Smooth muscle cell (in vitro differentiated cells): ENCODE results near the gene WARS2. TPM values are rescaled to one million over a fixed set of nuclear protein-coding genes. Genes with fewer than 3 reads are reported as not detected.

ENCODE experiments used
- DNase-seq: peaks from one replicate; lab custom pipeline; 2025; ENCODE audit not compliant: unreplicated experiment; lab: John Stamatoyannopoulos, UW
- H2AFZ ChIP-seq: fragments of 200-600 bp; sonication (generic); 2 replicates; pipeline ENCODE4 v1.6.0; 2016; ENCODE audit warnings: antibody characterized with exemption, low read depth, mild to moderate bottlenecking
- H3F3A ChIP-seq: fragments of 200-600 bp; sonication (generic); 2 replicates; pipeline ENCODE4 v1.6.0; 2017; ENCODE audit warnings: antibody characterized with exemption, low read depth
- H3K27ac ChIP-seq: fragments of 200-600 bp; sonication (generic); 2 replicates; pipeline ENCODE4 v1.5.1; 2016; ENCODE audit warnings: low read depth, mild to moderate bottlenecking
- H3K27me3 ChIP-seq: fragments of 200-600 bp; sonication (generic); 2 replicates; pipeline ENCODE4 v1.6.1; 2016; ENCODE audit warnings: low read depth, mild to moderate bottlenecking
- H3K36me3 ChIP-seq: fragments of 200-600 bp; sonication (generic); 2 replicates; pipeline ENCODE4 v1.5.1; 2016; ENCODE audit warnings: low read depth
- H3K4me1 ChIP-seq: fragments of 200-600 bp; sonication (generic); 2 replicates; pipeline ENCODE4 v1.5.1; 2016; ENCODE audit warnings: low read depth
- H3K4me2 ChIP-seq: fragments of 200-600 bp; sonication (generic); 2 replicates; pipeline ENCODE4 v1.6.0; 2016; ENCODE audit warnings: mild to moderate bottlenecking
- H3K4me3 ChIP-seq: fragments of 200-600 bp; sonication (generic); 2 replicates; pipeline ENCODE4 v1.5.1; 2016; ENCODE audit warnings: mild to moderate bottlenecking
- H3K79me2 ChIP-seq: fragments of 200-600 bp; sonication (generic); 2 replicates; pipeline ENCODE4 v1.6.0; 2016; ENCODE audit warnings: low read depth, mild to moderate bottlenecking
- H3K9ac ChIP-seq: fragments of 200-600 bp; sonication (generic); 2 replicates; pipeline ENCODE4 v1.6.0; 2016; ENCODE audit warnings: low read depth
- H3K9me3 ChIP-seq: fragments of 200-600 bp; sonication (generic); replicated peaks from 2 replicates; pipeline ENCODE4 v1.5.1; 2016; ENCODE audit warnings: low read depth
- H4K20me1 ChIP-seq: fragments of 200-600 bp; sonication (generic); 2 replicates; pipeline ENCODE4 v1.6.0; 2016; ENCODE audit warnings: low read depth
- CTCF ChIP-seq: fragments of 200-600 bp; sonication (generic); IDR thresholded peaks from 2 replicates; pipeline ENCODE4 v1.5.1; 2017; ENCODE audit warnings: borderline replicate concordance, mild to moderate bottlenecking, antibody characterized with exemption; ENCODE audit not compliant: insufficient read depth, poor library complexity, severe bottlenecking
- WGBS: methylation state at CpG from one replicate; pipeline ENCODE4 v1.1.7; 2016; ENCODE audit warnings: low lambda C conversion rate; 5-methylcytosine and 5-hydroxymethylcytosine counted together
- polyA plus RNA-seq: library from polyadenylated mRNA; unstranded; fragments of >200 nt; fragmentation: Nextera tagmentation; extraction: Ambion mirVana; gene quantifications from 2 replicates; pipeline ENCODE4 v1.2.1, GENCODE V29; 2016
- total RNA-seq: library from RNA; depleted of rRNA; stranded (reverse); fragments of >200 nt; gene quantifications from 2 replicates; pipeline ENCODE4 v1.2.3, GENCODE V29; 2014

Gene WARS2
- total and polyA plus RNA-seq, 2 experiments from 2014 or later: 5.9 to 9.6 TPM

DNA sequence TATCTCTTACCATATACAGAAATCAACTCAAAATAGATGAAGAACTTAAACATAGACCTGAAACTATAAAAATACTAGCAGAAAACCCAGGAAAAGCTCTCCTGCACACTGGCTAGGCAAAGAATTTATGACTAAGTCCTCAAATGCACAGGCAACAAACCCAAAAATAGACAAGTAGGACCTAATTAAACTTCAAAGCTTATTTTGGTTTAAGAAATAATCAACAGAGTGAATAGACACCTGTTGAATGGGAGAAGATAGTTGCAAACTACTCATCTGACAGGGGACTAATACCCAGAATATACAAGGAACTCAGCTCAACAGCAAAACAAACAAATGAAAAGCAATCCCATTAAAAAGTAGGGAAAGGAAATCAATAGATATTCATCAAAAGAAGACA is 40.7 kb downstream of the WARS2 start:
- H3K27me3 ChIP-seq: no peaks in the 10 kb centered on the region
- TF ChIP-seq CTCF: no peak
- H3K4me2 ChIP-seq: no peak overlapping the region
- peaks cover 3% of the 10 kb centered on the region for H4K20me1 ChIP-seq
- H3F3A ChIP-seq: no peaks in the 10 kb centered on the region
- no peak overlapping the region for H3K4me3 ChIP-seq
- no peak overlapping the region for H2AFZ ChIP-seq
- no peaks in the 10 kb centered on the region for H3K79me2 ChIP-seq
- no peaks in the 10 kb centered on the region for H3K36me3 ChIP-seq
- H3K9ac ChIP-seq: no peak overlapping the region
- H3K4me1 ChIP-seq: peaks cover 14% of the 10 kb centered on the region
- H3K27ac ChIP-seq: no peak overlapping the region
- DNase-seq: no peak
- no peaks in the 10 kb centered on the region for H3K9me3 ChIP-seq

DNA sequence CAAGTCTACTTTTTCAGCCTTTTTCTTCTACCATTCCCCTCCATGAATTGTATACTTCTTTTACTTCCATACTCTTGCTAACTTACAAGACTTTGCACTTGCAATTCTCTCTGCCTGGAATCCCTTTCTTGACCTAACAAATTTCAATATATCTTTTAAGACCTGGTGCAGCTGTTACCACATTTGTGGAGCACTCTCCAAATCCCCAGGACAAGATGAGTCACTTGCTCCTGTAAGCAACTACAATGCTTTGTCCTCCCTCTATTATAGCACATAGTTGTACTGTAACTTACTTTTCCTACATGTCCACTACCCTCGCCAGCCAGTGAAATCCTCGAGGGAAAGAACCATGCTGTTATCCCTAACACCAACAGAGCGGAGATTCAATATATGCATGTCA is 43.1 kb downstream of the WARS2 start:
- H3K27ac ChIP-seq: no peak overlapping the region
- no peak for DNase-seq
- peaks cover 11% of the 10 kb centered on the region for H4K20me1 ChIP-seq
- no peaks in the 10 kb centered on the region for H3K79me2 ChIP-seq
- H3K27me3 ChIP-seq: no peaks in the 10 kb centered on the region
- no peaks in the 10 kb centered on the region for H3F3A ChIP-seq
- H2AFZ ChIP-seq: no peak overlapping the region
- no peak overlapping the region for H3K4me2 ChIP-seq
- no peaks in the 10 kb centered on the region for H3K36me3 ChIP-seq
- H3K9ac ChIP-seq: no peak overlapping the region
- H3K4me1 ChIP-seq: peaks cover 5% of the 10 kb centered on the region
- 88% methylated on average over 3 of the region's 3 CpGs for WGBS
- no peak overlapping the region for H3K4me3 ChIP-seq
- TF ChIP-seq CTCF: no peak
- H3K9me3 ChIP-seq: no peaks in the 10 kb centered on the region

DNA sequence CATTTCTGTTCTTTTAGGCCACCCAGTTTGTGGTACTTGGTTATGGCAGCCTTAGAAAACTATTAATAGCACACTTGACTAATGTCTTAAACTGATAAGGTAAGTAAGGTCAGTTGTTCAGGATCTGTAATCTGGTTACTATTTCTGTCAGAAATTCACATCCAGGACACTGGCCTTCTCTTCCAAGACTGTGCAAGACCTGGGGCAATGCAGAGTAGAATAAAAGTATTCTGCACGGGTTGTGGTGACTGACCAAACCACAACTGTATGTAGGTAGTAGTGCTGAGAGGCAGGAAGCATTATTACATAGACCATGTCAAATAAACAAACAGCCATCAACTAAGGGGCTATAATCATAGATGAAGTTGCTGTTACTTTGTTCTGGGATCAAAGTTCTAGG is 46.7 kb downstream of the WARS2 start:
- Histone ChIP-seq H3K79me2 (no peaks in the 10 kb centered on the region), H2AFZ (no peak overlapping the region), H3K9me3 (no peaks in the 10 kb centered on the region), H3K4me1 (peaks cover 5% of the 10 kb centered on the region), H3K9ac (no peak overlapping the region), H3K4me3 (no peak overlapping the region), H4K20me1 (peaks cover 11% of the 10 kb centered on the region), H3K27me3 (no peaks in the 10 kb centered on the region), H3F3A (no peaks in the 10 kb centered on the region), H3K4me2 (no peak overlapping the region), H3K36me3 (no peaks in the 10 kb centered on the region), H3K27ac (no peak overlapping the region)
- 64% methylated on average over 1 of the region's 1 CpG for WGBS
- TF ChIP-seq CTCF: no peak
- DNase-seq: no peak

GRCh38 chr1:119091618-119092017 is 48.8 kb downstream of the WARS2 start:
- Histone ChIP-seq H3K4me2 (no peak overlapping the region), H3K27me3 (no peaks in the 10 kb centered on the region), H3K36me3 (no peaks in the 10 kb centered on the region), H2AFZ (no peak overlapping the region), H3K9me3 (no peaks in the 10 kb centered on the region), H3K27ac (no peak overlapping the region), H3K9ac (no peak overlapping the region), H3K79me2 (no peaks in the 10 kb centered on the region), H4K20me1 (peaks cover 9% of the 10 kb centered on the region), H3K4me3 (no peak overlapping the region), H3F3A (no peaks in the 10 kb centered on the region), H3K4me1 (peaks cover 5% of the 10 kb centered on the region)
- TF ChIP-seq CTCF: no peak
- 82% methylated on average over 4 of the region's 4 CpGs for whole genome bisulfite sequencing
- DNase-seq: no peak
